Pancreas (tissue), 10 donors: ENCODE data around the gene UBAP2L. TPM values are rescaled to one million over a fixed set of nuclear protein-coding genes. Genes with fewer than 3 reads are reported as not detected.

Experiments used
- ATAC-seq, 4 donors: fragments of 200-7000 bp; cut with Tn5 transposase; one replicate each; pipeline versions ENCODE4 v1.8.0 to v1.9.1; 2020; ENCODE audit warnings: mild to moderate bottlenecking in 4 of 4, moderate library complexity in 4 of 4
- DNase-seq, 6 donors: peaks; one replicate each; pipeline ENCODE4 v3.0.0-alpha.2; 2020
- FAIRE-seq: peaks from 2 replicates; lab custom pipeline; 2012; peaks lifted over from hg19 to GRCh38; lab: Jason Lieb, UNC
- H3K27ac ChIP-seq, 4 donors: fragments of 200-600 bp; sonication (generic); 1 replicate in 3 of 4; 2 replicates in 1 of 4; pipeline versions ENCODE4 v1.5.0 to v1.8.0; 2020
- H3K27me3 ChIP-seq, 4 donors: fragments of 200-600 bp; one replicate each; pipeline ENCODE4 v1.8.0; 2021
- H3K36me3 ChIP-seq, 3 donors: fragments of 200-600 bp; sonication (generic) in 1 of 3; one replicate each; pipeline versions ENCODE4 v1.5.0 to v1.8.0; 2020 to 2021
- H3K4me1 ChIP-seq, 3 donors: fragments of 200-600 bp; one replicate each; pipeline ENCODE4 v1.8.0; 2021
- H3K4me3 ChIP-seq, 4 donors: fragments of 200-600 bp; sonication (generic) in 2 of 4; one replicate each; pipeline versions ENCODE4 v1.5.0 to v1.8.0; 2020 to 2021
- H3K9me3 ChIP-seq, 4 donors: fragments of 200-600 bp; one replicate each; pipeline ENCODE4 v1.8.0; 2021
- CTCF ChIP-seq, 4 donors: fragments of 200-600 bp; sonication (generic) in 3 of 4; IDR thresholded peaks; one replicate each; pipeline versions ENCODE4 v1.5.0 to v1.8.0; 2021; ENCODE audit warnings: antibody characterized with exemption in 4 of 4
- WGBS, 2 donors: extraction: QIAGEN DNeasy Blood & Tissue Kit; methylation state at CpG; one replicate each; pipeline ENCODE4 v1.1.7; 2013; 5-methylcytosine and 5-hydroxymethylcytosine counted together
- intact Hi-C, 3 donors: fragments of 100-400 bp; cut with DNase I; formaldehyde crosslinking; loops; one replicate each; pipeline versions ENCODE4 v1.11.1 to v1.14.2; 2022
- polyA plus RNA-seq, 2 donors: library from polyadenylated mRNA; stranded (reverse); fragments of 200-250 nt; gene quantifications; one replicate each; pipeline ENCODE4 v1.2.3, GENCODE V29; 2013
- total RNA-seq, 6 donors: library from RNA; stranded (reverse); fragmentation: NEBNext Ultra II Directional in 4 of 6; extraction: Animal tissue kit (Norgen Biotek cat#: 25700) in 4 of 6; gene quantifications; one replicate each; pipeline versions ENCODE4 v1.2.1 to v1.2.4, GENCODE V29; 2021 to 2023
- donor health status: healthy with polysubstance abuse.
- donor health status: DM: no; HTN: no; CAD: no; lungs with moderate emphysema.
- donor health status: DM: no; HTN: no; CAD: no.
- donor health status: control.
- donor health status: control.
- donor health status: Bipolar disorder and iron deficiency.
- donor health status: DM: yes; HTN: yes; CAD: no.
- donor health status: DM: no; HTN: no; CAD: no.
- donor health status: DM: no; HTN: no; CAD: no.
- donor health status: DM: yes; HTN: yes; CAD: no.

UBAP2L gene
- total and polyA plus RNA-seq, 8 donors = 32.7 to 69.8 (median 50.8) TPM

DNA sequence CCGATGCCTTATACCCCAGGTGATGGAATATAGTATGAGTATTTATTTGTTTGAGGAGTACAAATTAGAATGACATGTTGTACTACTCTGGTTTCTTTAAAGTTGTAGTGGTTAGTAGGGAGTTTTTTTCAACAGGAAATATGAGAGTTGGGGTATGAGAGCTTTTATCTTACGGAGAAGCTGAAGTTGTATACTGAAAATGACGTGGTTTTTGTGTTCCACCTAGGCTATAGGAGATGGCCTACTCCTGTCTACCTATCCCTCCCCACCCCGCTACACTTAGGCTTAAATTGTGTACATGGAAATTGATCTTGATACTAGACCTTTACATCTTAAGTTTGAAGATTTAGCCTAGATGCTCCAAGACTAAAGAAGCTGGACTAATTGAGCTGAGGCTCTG lies 44.8 kb downstream of the UBAP2L start:
- WGBS, 2 donors = 79 to 88% methylated on average over 4 of the region's 4 CpGs
- no peak overlapping the region for H3K27ac ChIP-seq
- intact Hi-C loops = loop anchor here in 1 of 3 donors (10.0 kb wide), 1 partner anchor 61 kb away; the partner anchor contains the start of gene CFAP141

DNA sequence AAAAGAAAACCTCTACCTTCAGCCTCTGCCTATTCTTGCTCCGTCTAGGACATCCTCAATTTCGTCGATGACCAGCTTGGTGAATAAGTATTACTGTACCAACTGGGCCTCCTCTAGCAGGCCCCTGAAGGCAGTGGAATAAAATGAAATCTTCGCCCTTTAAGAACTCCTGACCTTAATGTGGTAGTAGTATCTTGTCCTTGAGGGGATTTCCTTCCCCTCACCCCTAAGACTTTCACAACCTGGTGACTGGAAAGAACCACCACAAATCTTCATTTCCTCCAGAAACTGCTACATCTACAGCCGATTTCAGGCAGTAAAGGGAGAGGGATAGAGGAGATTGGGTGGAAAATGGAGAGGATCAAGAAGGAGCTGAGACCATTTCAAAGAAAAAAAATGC lies 50.1 kb downstream of the UBAP2L start:
- FAIRE-seq (no peak), ATAC-seq (no peak), DNase-seq (no peak)
- Histone ChIP-seq H3K4me1 (peaks cover 0 to 6% (median 0%) of the 10 kb centered on the region in 3 donors), H3K9me3 (no peaks in the 10 kb centered on the region), H3K36me3 (peaks cover 0 to 20% (median 0%) of the 10 kb centered on the region in 3 donors), H3K27ac (no peak overlapping the region), H3K27me3 (no peaks in the 10 kb centered on the region), H3K4me3 (no peak overlapping the region)
- intact Hi-C loops = no loop called here
- no peak for TF ChIP-seq CTCF (IDR thresholded peaks at IDR 0.05)
- WGBS, 2 donors = 87 to 92% methylated on average over 5 of the region's 5 CpGs

More for the DNA sequence above, 44.8 kb downstream of the UBAP2L start:
- Histone ChIP-seq H3K36me3 (peaks cover 0 to 42% (median 18%) of the 10 kb centered on the region in 3 donors), H3K4me1 (no peaks in the 10 kb centered on the region), H3K27me3 (no peaks in the 10 kb centered on the region), H3K9me3 (no peaks in the 10 kb centered on the region), H3K4me3 (no peak overlapping the region)
- TF ChIP-seq CTCF (IDR thresholded peaks at IDR 0.05) = no peak
- DNase-seq (no peak), FAIRE-seq (no peak), ATAC-seq (no peak)

GRCh38 chr1:154272217-154272998 lies 51.7 kb downstream of the UBAP2L start, which contains the start of gene HAX1:
HAX1 (plus strand) TSS chr1:154272629; CDS start chr1:154272724, 95 bp downstream.
- intact Hi-C loops = no loop called here
- H3K4me1 ChIP-seq = peaks cover 0 to 6% (median 0%) of the 10 kb centered on the region in 3 donors
- FAIRE-seq (peak; percentile 83), ATAC-seq (peak; percentile 93 to 96 (median 94)), DNase-seq (peak; percentile 84 to 94 (median 92))
- H3K4me3 ChIP-seq = peak within 1 kb of the TSS; percentile 31 to 78 (median 68)
- peak within 1 kb of the TSS; percentile 58 to 83 (median 65) for H3K27ac ChIP-seq
- H3K9me3 ChIP-seq = no peaks in the 10 kb centered on the region
- TF ChIP-seq CTCF (IDR thresholded peaks at IDR 0.05) = peak; percentile 45 to 66 (median 56)
- 0% methylated on average over 47 of the region's 47 CpGs for WGBS, 2 donors
- H3K36me3 ChIP-seq = peaks cover 0 to 22% (median 0%) of the 10 kb centered on the region in 3 donors
- no peaks in the 10 kb centered on the region for H3K27me3 ChIP-seq

- Histone ChIP-seq H3K4me3 (peak overlapping the region; percentile 31 to 78 (median 68)), H3K27ac (peak overlapping the region in 3 of 4 donors; percentile 58 to 83 (median 69)), H3K27me3 (no peaks in the 10 kb centered on the region), H3K4me1 (peaks cover 0 to 6% (median 0%) of the 10 kb centered on the region in 3 donors), H3K36me3 (peaks cover 0 to 22% (median 0%) of the 10 kb centered on the region in 3 donors), H3K9me3 (no peaks in the 10 kb centered on the region)
- WGBS, 2 donors = 29 to 41% methylated on average over 13 of the region's 13 CpGs
- TF ChIP-seq CTCF (IDR thresholded peaks at IDR 0.05) = no peak
- DNase-seq = no peak
- ATAC-seq = no peak
- FAIRE-seq = no peak
- intact Hi-C loops = no loop called here
Measured at GRCh38 chr1:154272999-154273563, 52.3 kb downstream of the UBAP2L start.
